GM12891 (cell line): Measurements from ENCODE around the gene HOXB6.

Source experiments
- POLR2A ChIP-seq: IDR thresholded peaks from 2 replicates; pipeline ENCODE4 v1.6.1; 2011; ENCODE audit warnings: low read depth, low read length, control low read depth
- POLR2AphosphoS5 ChIP-seq: IDR thresholded peaks from 2 replicates; pipeline ENCODE4 v1.6.1; 2011; ENCODE audit warnings: low read depth, low read length, control low read depth
- TAF1 ChIP-seq: IDR thresholded peaks from 2 replicates; pipeline ENCODE4 v1.6.1; 2011; ENCODE audit warnings: low read depth, low read length, control low read depth

DNA sequence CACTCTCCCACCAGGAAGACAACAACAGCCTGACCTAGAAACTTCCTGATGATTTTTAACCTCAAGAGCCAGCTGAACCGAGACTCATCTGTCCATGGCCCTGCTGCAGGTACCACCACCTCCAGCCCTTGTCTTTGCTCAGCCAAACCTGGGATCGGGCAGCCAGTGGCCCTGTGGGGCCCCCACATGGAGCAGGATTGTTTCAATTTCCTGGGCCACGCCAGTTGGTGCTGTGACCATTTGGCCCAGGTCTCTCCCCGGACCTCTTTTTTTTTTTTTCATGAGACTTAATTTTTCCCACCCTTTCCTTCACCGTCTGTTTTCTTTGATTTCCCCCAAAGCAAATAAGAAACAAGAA is 51.6 kb downstream of the HOXB6 start:
- TF ChIP-seq POLR2A (no peak), TAF1 (no peak), POLR2AphosphoS5 (no peak)
